Measurements from ENCODE around the gene DHPS. TPM values are rescaled to one million over a fixed set of nuclear protein-coding genes. Genes with fewer than 3 reads are reported as not detected.
"Not testable (repeated sequence)": the region's sequence is repeated elsewhere in the genome, so short reads cannot be mapped to it uniquely, and the experiment has no call there.

Gene DHPS
- total and polyA plus RNA-seq, 9 donors = 55.2 to 73.4 (median 63.4) TPM

DNA sequence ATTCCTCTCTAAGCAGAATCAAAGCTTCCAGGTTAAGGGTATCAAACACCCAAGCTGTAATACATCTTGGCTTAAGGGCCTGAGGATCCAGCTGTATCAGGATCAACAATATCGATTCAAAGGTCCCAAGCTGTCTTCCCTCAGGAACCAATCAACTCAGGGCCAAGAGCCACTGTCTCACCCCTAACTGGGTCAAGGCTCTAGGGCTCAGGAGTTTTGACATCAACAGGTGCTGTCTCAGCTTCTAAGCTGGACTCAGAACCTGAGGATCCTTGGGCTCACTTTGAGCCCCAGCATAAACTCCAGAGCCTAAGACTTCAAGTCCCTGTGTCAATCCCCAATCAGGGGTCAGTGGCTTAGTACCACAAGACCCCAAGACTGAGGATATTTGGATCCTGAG, 13.8 kb upstream of the DHPS start:
- H3K9me3 ChIP-seq (replicated peaks; ENCODE audit: control insufficient read depth, low read depth, low read length) = no peaks in the 10 kb centered on the region
- H3K36me3 ChIP-seq (ENCODE audit: control insufficient read depth, insufficient read depth, low read length) = peaks cover 19% of the 10 kb centered on the region
- H3K27me3 ChIP-seq (ENCODE audit: control insufficient read depth, insufficient read depth, low read length) = no peaks in the 10 kb centered on the region
- no peak overlapping the region for H3K27ac ChIP-seq (ENCODE audit: low read length)
- 77% methylated on average over 1 of the region's 1 CpG for WGBS (ENCODE audit: insufficient coverage)
- no peak for DNase-seq
- H3K4me1 ChIP-seq (ENCODE audit: control insufficient read depth, insufficient read depth, low read length) = peaks cover 14% of the 10 kb centered on the region
- peak overlapping the region; percentile 96 for H3K4me3 ChIP-seq (ENCODE audit: low read length)

DNA sequence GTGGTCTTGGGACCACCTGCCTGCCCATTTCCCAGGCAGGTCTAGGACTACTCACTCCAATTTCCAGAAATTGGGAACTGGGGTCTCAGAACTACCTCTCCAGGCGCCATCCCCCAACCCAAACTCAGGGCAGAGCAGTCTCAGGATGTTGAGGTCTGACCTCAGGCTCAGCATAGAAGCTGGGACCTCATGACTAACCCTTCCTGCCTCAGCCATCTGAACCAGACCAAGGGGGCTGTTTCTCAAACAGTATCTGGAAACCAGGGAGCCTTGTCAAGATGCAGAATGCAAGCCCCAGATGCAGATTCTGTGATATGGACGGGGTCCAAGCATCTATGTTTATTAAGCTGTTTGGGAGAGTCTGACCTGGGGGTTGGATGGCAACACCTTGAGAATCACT, 13.4 kb upstream of the DHPS start:
- no peak overlapping the region for H3K4me3 ChIP-seq (ENCODE audit: low read length)
- 60% methylated on average over 1 of the region's 2 CpGs for WGBS (ENCODE audit: insufficient coverage)
- peaks cover 14% of the 10 kb centered on the region for H3K4me1 ChIP-seq (ENCODE audit: control insufficient read depth, insufficient read depth, low read length)
- H3K27me3 ChIP-seq (ENCODE audit: control insufficient read depth, insufficient read depth, low read length) = no peaks in the 10 kb centered on the region
- H3K36me3 ChIP-seq (ENCODE audit: control insufficient read depth, insufficient read depth, low read length) = peaks cover 17% of the 10 kb centered on the region
- no peak for DNase-seq
- H3K27ac ChIP-seq (ENCODE audit: low read length) = no peak overlapping the region
- H3K9me3 ChIP-seq (replicated peaks; ENCODE audit: control insufficient read depth, low read depth, low read length) = no peaks in the 10 kb centered on the region

DNA sequence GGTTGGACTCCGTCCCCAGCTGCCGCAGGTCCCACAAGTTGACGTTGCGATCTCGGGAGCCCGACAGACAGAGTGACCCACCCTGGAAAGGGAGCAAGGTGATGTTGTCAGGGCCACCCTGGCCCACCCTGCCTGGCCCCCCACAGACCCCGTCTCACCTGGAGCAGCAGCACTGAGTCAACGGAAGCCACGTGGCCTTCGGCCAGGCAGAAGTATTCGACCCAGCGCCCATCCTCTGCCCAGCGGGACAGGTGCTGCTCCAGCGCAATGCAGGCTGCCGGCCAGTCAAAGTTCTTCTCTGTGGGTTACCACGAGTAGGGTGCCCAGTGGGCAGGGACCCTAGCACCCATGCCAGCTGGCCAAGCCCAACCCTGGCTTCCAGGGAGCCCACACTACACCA, 13.0 kb upstream of the DHPS start:
- DNase-seq = no peak
- 91% methylated on average over 16 of the region's 16 CpGs for WGBS (ENCODE audit: insufficient coverage)
- Histone ChIP-seq H3K4me1 (ENCODE audit: control insufficient read depth, insufficient read depth, low read length) (peaks cover 14% of the 10 kb centered on the region), H3K27me3 (ENCODE audit: control insufficient read depth, insufficient read depth, low read length) (no peaks in the 10 kb centered on the region), H3K9me3 (replicated peaks; ENCODE audit: control insufficient read depth, low read depth, low read length) (no peaks in the 10 kb centered on the region), H3K27ac (ENCODE audit: low read length) (no peak overlapping the region), H3K4me3 (ENCODE audit: low read length) (no peak overlapping the region), H3K36me3 (ENCODE audit: control insufficient read depth, insufficient read depth, low read length) (peaks cover 12% of the 10 kb centered on the region)

DNA sequence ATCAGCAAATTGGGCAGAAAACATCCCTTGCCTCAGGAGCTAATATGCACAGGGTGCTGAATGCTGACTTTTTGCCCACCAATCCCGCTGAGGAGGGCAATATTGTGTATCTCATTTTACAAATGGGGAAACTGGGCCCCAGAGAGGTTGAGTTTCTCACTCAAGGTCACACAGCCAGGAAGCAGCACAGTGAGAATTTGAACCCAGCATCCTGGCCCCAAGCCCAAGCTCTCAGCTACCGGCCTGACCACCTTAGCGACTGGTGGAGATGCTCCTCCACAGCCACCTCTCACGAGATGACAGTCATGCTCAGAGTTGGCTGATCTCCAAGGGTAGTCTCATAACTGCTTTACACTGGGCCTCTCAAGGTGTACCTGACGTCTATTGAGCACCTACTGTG, 11.3 kb upstream of the DHPS start:
- H3K27ac ChIP-seq (ENCODE audit: low read length) = no peak overlapping the region
- WGBS (ENCODE audit: insufficient coverage) = 92% methylated on average over 4 of the region's 5 CpGs
- no peaks in the 10 kb centered on the region for H3K27me3 ChIP-seq (ENCODE audit: control insufficient read depth, insufficient read depth, low read length)
- H3K9me3 ChIP-seq (replicated peaks; ENCODE audit: control insufficient read depth, low read depth, low read length) = no peaks in the 10 kb centered on the region
- no peak for DNase-seq
- no peak overlapping the region for H3K4me3 ChIP-seq (ENCODE audit: low read length)
- H3K4me1 ChIP-seq (ENCODE audit: control insufficient read depth, insufficient read depth, low read length) = peaks cover 14% of the 10 kb centered on the region
- H3K36me3 ChIP-seq (ENCODE audit: control insufficient read depth, insufficient read depth, low read length) = peaks cover 7% of the 10 kb centered on the region

DNA sequence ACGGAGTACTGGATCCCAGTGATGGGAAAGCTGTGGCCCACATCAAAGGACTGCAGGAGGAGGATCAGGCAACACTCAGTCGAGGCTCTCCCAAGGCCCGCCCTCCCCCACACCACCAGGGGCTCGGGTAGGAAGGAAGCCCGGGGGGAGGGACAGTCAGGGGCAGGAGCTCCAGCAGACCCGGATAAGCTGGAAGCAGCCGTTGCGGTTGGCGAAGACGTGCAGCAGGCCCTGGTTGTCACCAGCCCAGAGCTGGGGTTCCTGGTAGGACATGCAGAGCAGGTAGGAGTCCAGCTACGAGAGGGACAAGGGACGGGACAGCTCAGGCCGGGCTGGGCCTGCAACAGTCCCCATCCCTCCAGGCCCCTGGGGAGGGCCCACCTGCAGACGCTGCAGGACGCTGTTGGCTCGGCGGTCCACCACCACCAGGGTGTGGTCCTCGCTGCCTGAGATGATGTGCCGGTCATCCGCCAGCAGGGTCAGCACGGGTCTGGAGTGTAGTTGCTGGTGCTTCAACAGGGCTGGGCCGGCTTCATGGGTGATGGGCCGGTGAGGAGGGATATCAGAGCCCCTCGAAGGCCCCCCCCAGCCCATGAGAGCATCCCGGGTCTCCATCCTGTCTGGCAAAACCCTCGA, 8.0 kb upstream of the DHPS start:
- whole genome bisulfite sequencing (ENCODE audit: insufficient coverage) = 72% methylated on average over 18 of the region's 26 CpGs
- no peaks in the 10 kb centered on the region for H3K27me3 ChIP-seq (ENCODE audit: control insufficient read depth, insufficient read depth, low read length)
- peaks cover 7% of the 10 kb centered on the region for H3K36me3 ChIP-seq (ENCODE audit: control insufficient read depth, insufficient read depth, low read length)
- no peak overlapping the region for H3K27ac ChIP-seq (ENCODE audit: low read length)
- no peaks in the 10 kb centered on the region for H3K9me3 ChIP-seq (replicated peaks; ENCODE audit: control insufficient read depth, low read depth, low read length)
- no peak overlapping the region for H3K4me3 ChIP-seq (ENCODE audit: low read length)
- no peaks in the 10 kb centered on the region for H3K4me1 ChIP-seq (ENCODE audit: control insufficient read depth, insufficient read depth, low read length)
- peak; percentile 6 for DNase-seq

DNA sequence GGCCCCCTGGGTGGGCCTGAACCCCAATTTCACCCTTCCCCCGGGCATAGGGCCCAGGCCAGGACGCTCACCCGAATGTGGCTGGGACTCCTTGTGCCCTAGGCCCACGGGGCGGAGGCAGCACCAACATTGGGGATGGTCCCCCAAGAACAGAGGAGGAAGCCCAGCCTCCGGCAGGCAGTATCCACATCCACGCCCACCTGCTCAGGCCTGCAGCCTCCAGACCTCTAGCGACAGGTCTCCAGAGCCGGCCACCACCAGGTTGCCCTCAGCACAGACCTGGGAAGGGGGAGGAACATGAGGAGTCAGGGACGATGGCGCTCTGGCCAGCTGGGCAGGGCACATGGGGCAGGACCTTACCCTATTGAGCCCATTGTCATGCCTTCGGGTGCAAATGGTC, 7.3 kb upstream of the DHPS start:
- no peak overlapping the region for H3K27ac ChIP-seq (ENCODE audit: low read length)
- peaks cover 7% of the 10 kb centered on the region for H3K36me3 ChIP-seq (ENCODE audit: control insufficient read depth, insufficient read depth, low read length)
- WGBS (ENCODE audit: insufficient coverage) = 94% methylated on average over 12 of the region's 12 CpGs
- H3K9me3 ChIP-seq (replicated peaks; ENCODE audit: control insufficient read depth, low read depth, low read length) = no peaks in the 10 kb centered on the region
- H3K27me3 ChIP-seq (ENCODE audit: control insufficient read depth, insufficient read depth, low read length) = no peaks in the 10 kb centered on the region
- no peak overlapping the region for H3K4me3 ChIP-seq (ENCODE audit: low read length)
- DNase-seq = no peak
- no peaks in the 10 kb centered on the region for H3K4me1 ChIP-seq (ENCODE audit: control insufficient read depth, insufficient read depth, low read length)

DNA sequence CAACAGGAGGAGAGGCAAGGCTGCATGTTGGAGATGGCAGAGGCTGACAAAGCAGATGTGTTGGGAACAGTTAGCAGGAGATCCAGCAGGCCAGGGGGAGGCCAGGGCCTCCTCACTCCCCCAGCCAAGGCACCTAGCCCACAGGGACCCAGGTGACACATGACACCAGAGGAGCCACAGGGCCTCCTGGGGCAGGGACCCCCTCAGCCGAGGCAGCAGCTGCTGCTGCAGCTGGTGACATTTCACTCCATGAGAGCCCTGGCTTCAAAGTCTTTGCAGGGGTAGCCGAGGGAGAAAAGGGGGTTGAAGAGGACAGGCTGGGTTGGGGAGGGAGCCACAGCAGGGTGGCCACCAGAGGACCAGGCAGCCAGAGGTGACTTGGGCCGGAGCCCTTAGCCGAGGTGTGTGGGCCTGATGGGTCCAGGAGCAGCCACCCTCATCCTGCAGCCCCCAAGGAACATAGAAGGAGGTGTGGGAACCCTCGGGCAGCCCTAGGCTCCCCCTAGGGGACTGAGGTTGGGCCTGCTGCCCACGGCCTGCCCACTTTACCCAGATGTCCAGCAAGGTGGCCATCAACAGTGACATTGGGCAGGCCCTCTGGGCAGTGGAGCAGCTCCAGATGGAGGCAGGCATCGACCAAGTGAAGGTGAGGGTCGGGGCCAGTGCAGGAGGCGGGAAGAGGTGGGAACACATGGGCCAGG, 6.0 kb upstream of the DHPS start, which contains the start of gene GNG14:
Gene GNG14, plus strand, starts transcription at position 503 of the 701 bp plus-strand sequence. Its CDS starts 51 bp downstream, at position 554.
- no peaks in the 10 kb centered on the region for H3K4me1 ChIP-seq (ENCODE audit: control insufficient read depth, insufficient read depth, low read length)
- H3K36me3 ChIP-seq (ENCODE audit: control insufficient read depth, insufficient read depth, low read length) = peaks cover 7% of the 10 kb centered on the region
- no peak within 1 kb of the TSS for H3K4me3 ChIP-seq (ENCODE audit: low read length)
- no peak for DNase-seq
- 73% methylated on average over 8 of the region's 9 CpGs for WGBS (ENCODE audit: insufficient coverage)
- no peaks in the 10 kb centered on the region for H3K9me3 ChIP-seq (replicated peaks; ENCODE audit: control insufficient read depth, low read depth, low read length)
- no peaks in the 10 kb centered on the region for H3K27me3 ChIP-seq (ENCODE audit: control insufficient read depth, insufficient read depth, low read length)
- H3K27ac ChIP-seq (ENCODE audit: low read length) = no peak within 1 kb of the TSS

DNA sequence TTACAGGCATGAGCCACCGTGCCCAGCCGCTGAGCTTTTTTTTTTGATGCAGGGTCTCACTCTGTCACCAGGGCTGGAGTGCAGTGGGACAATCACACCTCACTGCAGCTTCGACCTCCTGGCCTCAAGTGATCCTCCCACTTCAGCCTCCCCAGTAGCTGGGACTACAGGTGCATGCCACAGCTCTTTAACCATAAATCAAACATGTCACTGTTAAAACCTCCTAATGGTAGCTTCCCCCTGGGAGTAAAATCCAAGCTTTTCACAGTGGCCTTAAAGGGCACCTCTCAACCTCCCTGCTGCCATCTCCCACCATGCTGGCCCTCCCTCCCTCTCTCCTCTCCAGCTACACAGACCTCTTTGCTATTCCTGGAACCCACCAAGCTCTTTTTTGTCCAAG, 4.2 kb upstream of the DHPS start:
- DNase-seq = no peak
- H3K4me3 ChIP-seq (ENCODE audit: low read length) = no peak overlapping the region
- H3K4me1 ChIP-seq (ENCODE audit: control insufficient read depth, insufficient read depth, low read length) = no peaks in the 10 kb centered on the region
- no peaks in the 10 kb centered on the region for H3K27me3 ChIP-seq (ENCODE audit: control insufficient read depth, insufficient read depth, low read length)
- no peak overlapping the region for H3K27ac ChIP-seq (ENCODE audit: low read length)
- peaks cover 7% of the 10 kb centered on the region for H3K36me3 ChIP-seq (ENCODE audit: control insufficient read depth, insufficient read depth, low read length)
- WGBS (ENCODE audit: insufficient coverage) = 74% methylated on average over 3 of the region's 3 CpGs
- H3K9me3 ChIP-seq (replicated peaks; ENCODE audit: control insufficient read depth, low read depth, low read length) = no peaks in the 10 kb centered on the region

DNA sequence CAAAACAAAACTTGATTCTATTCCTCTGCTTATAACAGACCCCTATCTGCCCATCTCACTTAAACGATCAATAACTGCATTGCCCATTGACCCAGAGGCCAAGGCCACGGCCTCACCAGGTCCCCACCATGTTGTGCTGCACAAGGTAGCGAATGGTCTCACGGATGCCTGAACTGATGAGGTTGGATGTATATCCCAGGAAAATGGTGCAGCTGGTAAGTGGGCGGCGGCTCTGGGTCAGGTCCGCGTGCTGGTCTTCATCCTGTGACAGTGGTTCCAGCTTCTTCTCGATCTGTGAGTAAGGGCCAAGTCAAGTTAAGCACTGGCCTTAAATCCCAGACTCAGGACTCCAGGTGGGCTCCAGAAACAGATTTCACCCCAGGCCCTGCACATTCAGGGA, 1.6 kb downstream of the DHPS start:
- Histone ChIP-seq H3K36me3 (ENCODE audit: control insufficient read depth, insufficient read depth, low read length) (peaks cover 46% of the 10 kb centered on the region), H3K27me3 (ENCODE audit: control insufficient read depth, insufficient read depth, low read length) (no peaks in the 10 kb centered on the region), H3K27ac (ENCODE audit: low read length) (no peak overlapping the region), H3K4me1 (ENCODE audit: control insufficient read depth, insufficient read depth, low read length) (peaks cover 2% of the 10 kb centered on the region), H3K9me3 (replicated peaks; ENCODE audit: control insufficient read depth, low read depth, low read length) (no peaks in the 10 kb centered on the region), H3K4me3 (ENCODE audit: low read length) (no peak overlapping the region)
- no peak for DNase-seq
- WGBS (ENCODE audit: insufficient coverage) = 95% methylated on average over 8 of the region's 9 CpGs

DNA sequence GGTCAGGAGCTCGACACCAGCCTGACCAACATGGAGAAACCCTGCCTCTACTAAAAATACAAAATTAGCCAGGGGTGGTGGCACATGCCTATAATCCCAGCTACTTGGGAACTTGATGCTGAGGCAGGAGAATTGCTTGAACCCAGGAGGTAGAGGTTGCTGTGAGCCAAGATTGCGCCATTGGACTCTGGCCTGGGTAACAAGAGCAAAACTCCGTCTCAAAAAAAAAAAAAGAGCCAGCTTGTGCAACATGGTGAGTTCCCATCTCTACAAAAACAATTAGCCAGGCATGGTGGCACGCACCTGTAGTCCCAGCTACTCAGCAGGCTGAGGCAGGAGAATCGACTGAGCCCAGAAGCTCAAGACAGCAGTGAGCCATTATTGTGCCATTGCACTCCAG, 3.6 kb downstream of the DHPS start:
- peaks cover 61% of the 10 kb centered on the region for H3K36me3 ChIP-seq (ENCODE audit: control insufficient read depth, insufficient read depth, low read length)
- not testable (repeated sequence) for H3K9me3 ChIP-seq (replicated peaks; ENCODE audit: control insufficient read depth, low read depth, low read length); H3K4me1 ChIP-seq (ENCODE audit: control insufficient read depth, insufficient read depth, low read length); H3K4me3 ChIP-seq (ENCODE audit: low read length); H3K27me3 ChIP-seq (ENCODE audit: control insufficient read depth, insufficient read depth, low read length); DNase-seq; H3K27ac ChIP-seq (ENCODE audit: low read length)
- 85% methylated on average over 5 of the region's 5 CpGs for WGBS (ENCODE audit: insufficient coverage)

Measured in muscle of leg (tissue), 11 donors.